Measurements from ENCODE around the gene ACER3. TPM values are rescaled to one million over a fixed set of nuclear protein-coding genes. Genes with fewer than 3 reads are reported as not detected.

ACER3 gene
- polyA plus RNA-seq, 1 experiment = 11.2 TPM

DNA sequence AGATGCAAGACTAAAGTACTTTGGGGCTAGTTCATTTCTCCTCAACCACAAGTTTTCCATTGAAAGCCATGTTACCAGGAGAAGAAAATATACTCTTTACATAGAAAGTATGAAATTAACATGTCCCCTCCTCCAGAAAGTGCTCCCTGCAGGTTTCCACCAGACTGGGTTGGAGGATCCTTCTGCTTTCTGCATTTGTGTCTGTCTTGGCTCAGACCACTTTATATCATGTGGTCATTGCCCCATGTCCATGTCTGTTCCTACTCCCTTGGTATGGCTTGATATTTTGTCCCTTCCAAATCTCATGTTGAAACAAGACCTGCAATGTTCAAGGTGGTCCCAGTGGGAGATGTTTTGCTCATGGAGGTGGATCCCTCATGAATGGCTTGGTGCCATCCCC is 28.4 kb upstream of the ACER3 start:
- peaks cover 35% of the 10 kb centered on the region for H3K27me3 ChIP-seq (ENCODE audit: control insufficient read depth, insufficient read depth, low read length)
- H3K4me3 ChIP-seq (ENCODE audit: low read depth, low read length) = no peak overlapping the region
- ChIA-PET CTCF (no interaction called here), POLR2A (no interaction called here)
- TF ChIP-seq, protein P1, sequence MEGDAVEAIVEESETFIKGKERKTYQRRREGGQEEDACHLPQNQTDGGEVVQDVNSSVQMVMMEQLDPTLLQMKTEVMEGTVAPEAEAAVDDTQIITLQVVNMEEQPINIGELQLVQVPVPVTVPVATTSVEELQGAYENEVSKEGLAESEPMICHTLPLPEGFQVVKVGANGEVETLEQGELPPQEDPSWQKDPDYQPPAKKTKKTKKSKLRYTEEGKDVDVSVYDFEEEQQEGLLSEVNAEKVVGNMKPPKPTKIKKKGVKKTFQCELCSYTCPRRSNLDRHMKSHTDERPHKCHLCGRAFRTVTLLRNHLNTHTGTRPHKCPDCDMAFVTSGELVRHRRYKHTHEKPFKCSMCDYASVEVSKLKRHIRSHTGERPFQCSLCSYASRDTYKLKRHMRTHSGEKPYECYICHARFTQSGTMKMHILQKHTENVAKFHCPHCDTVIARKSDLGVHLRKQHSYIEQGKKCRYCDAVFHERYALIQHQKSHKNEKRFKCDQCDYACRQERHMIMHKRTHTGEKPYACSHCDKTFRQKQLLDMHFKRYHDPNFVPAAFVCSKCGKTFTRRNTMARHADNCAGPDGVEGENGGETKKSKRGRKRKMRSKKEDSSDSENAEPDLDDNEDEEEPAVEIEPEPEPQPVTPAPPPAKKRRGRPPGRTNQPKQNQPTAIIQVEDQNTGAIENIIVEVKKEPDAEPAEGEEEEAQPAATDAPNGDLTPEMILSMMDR (IDR thresholded peaks at IDR 0.05; ENCODE audit: low read depth, low read length) = no peak
- DNase-seq (ENCODE audit: low read depth, low spot score) = no peak
- H3K9me3 ChIP-seq (ENCODE audit: control insufficient read depth, insufficient read depth, low read length) = no peaks in the 10 kb centered on the region
- no peak overlapping the region for H3K27ac ChIP-seq (ENCODE audit: low read depth, low read length)

DNA sequence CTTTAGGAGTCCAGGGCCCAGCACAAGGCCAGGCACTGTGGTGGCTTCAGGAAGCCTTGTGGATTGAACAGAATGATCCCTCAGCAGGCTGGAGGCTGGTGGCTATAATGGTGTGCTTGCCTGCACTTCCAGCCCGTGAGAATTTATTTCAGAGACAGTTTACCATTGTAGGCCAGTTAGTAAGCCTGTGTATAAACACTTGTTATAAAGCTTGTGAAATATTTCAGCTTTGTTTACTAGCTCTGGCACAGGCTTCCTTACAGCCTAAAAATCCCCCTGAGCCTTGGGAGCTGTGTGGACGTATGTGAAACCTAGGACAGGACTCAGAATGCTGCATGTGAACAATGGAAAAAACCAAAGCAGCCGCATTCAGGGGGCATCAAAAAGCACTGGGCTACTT is 26.6 kb upstream of the ACER3 start:
- TF ChIP-seq, protein P1 (IDR thresholded peaks at IDR 0.05; ENCODE audit: low read depth, low read length) = no peak
- Histone ChIP-seq H3K4me3 (ENCODE audit: low read depth, low read length) (no peak overlapping the region), H3K9me3 (ENCODE audit: control insufficient read depth, insufficient read depth, low read length) (no peaks in the 10 kb centered on the region), H3K27me3 (ENCODE audit: control insufficient read depth, insufficient read depth, low read length) (peaks cover 50% of the 10 kb centered on the region), H3K27ac (ENCODE audit: low read depth, low read length) (no peak overlapping the region)
- POLR2A ChIA-PET = no interaction called here
- peak; percentile 18 for DNase-seq (ENCODE audit: low read depth, low spot score)
- CTCF ChIA-PET = interaction anchor here (0.8 to 3.0 kb wide), 5 partner anchors 25 to 113 kb away, joined by 3 to 9 read pairs (median 5); no protein-coding TSS in a partner anchor

DNA sequence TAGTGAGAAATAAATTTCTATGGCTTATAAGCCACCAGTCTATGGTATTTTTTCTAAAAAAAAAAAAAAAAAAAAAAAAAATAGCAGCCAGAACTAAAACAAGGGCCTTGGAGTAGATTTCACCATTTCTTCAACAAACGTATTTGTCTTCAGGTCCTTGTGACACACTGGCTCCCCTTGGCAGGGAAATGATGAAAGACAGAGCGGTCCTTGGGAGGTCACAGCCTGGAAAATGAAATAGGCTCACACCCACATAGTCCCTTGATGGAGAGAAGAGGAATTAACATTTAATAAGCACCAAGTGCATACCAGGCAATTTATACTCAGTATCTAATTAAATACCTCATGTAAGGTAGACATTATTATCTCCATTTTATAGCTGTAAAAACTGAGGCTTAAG is 25.7 kb upstream of the ACER3 start:
- H3K9me3 ChIP-seq (ENCODE audit: control insufficient read depth, insufficient read depth, low read length) = no peaks in the 10 kb centered on the region
- CTCF ChIA-PET = interaction anchor here (0.8 to 3.0 kb wide), 6 partner anchors 26 to 113 kb away, joined by 3 to 9 read pairs (median 6); no protein-coding TSS in a partner anchor
- DNase-seq (ENCODE audit: low read depth, low spot score) = no peak
- no peak overlapping the region for H3K27ac ChIP-seq (ENCODE audit: low read depth, low read length)
- TF ChIP-seq, protein P1 (IDR thresholded peaks at IDR 0.05; ENCODE audit: low read depth, low read length) = no peak
- peaks cover 51% of the 10 kb centered on the region for H3K27me3 ChIP-seq (ENCODE audit: control insufficient read depth, insufficient read depth, low read length)
- no peak overlapping the region for H3K4me3 ChIP-seq (ENCODE audit: low read depth, low read length)
- POLR2A ChIA-PET = no interaction called here

DNA sequence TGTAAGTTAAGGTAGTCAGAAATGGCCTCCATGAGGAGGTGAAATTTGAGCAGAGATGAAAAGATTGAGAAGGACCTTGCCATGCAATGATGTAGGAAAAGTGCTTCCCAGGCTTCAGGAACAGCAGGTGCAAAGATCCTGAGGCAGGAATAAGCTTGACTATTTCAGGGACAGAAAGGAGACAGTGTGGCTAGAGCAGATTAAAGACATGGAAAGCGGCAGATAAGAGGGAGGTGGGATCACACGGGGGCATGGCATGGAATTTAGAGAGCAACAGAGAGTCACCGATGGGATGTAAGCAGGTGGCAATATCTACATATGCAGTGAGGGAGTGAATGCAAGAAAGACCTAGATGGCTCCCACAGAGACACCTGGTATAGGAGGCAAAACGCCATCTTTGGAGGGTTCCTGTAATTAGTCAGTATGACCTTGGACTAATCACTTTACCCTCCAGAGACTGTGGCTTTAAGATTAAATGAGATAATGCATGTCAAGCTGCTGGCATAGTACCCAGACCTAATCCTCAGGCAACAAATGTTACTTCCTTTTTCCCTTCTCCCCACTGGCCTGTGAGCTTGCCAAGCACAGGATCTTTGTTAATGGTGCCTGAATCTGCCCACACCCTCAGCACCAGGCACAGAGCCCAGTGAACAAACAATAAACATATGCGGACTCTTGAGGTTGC is 24.6 kb upstream of the ACER3 start:
- H3K27ac ChIP-seq (ENCODE audit: low read depth, low read length) = no peak overlapping the region
- no peaks in the 10 kb centered on the region for H3K9me3 ChIP-seq (ENCODE audit: control insufficient read depth, insufficient read depth, low read length)
- DNase-seq (ENCODE audit: low read depth, low spot score) = peak; percentile 51
- H3K27me3 ChIP-seq (ENCODE audit: control insufficient read depth, insufficient read depth, low read length) = peaks cover 51% of the 10 kb centered on the region
- H3K4me3 ChIP-seq (ENCODE audit: low read depth, low read length) = no peak overlapping the region
- TF ChIP-seq, protein P1 (IDR thresholded peaks at IDR 0.05; ENCODE audit: low read depth, low read length) = no peak
- CTCF ChIA-PET = interaction anchor here (0.6 to 3.0 kb wide), 5 partner anchors 29 to 116 kb away, joined by 3 to 9 read pairs (median 6); no protein-coding TSS in a partner anchor
- POLR2A ChIA-PET = no interaction called here

DNA sequence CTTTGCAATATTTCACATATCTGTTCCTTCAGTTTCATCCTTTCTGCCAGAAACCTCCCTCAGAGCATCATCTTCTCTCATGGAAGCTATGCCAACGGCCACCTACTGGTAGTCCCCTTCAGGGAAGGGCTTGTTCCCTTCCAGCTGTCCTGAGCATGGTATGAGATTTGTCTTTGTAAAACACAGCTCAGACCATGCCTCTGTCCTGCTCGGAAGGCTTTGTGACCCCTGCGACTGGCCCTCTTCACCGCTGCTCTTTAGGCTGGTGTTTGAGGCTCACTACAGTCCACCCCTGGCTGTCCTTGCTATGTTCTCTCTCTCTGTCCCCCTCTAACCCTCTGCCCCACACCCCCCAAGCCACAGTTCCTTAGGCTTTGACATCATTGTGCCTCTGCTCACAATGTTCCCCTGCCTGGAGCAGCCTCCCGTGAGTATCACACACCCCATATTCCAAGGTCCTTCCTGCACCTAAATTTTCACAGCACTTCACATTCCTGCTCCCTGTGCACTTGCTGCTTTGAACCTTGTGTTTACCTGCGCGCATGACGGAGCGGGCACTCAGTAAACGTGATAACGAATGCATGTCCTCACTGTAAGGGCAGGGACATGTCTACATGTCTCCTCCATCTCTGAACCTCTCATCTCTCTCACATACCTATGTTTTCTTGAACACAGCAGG is 24.0 kb upstream of the ACER3 start:
- Histone ChIP-seq H3K27me3 (ENCODE audit: control insufficient read depth, insufficient read depth, low read length) (peaks cover 56% of the 10 kb centered on the region), H3K27ac (ENCODE audit: low read depth, low read length) (no peak overlapping the region), H3K9me3 (ENCODE audit: control insufficient read depth, insufficient read depth, low read length) (no peaks in the 10 kb centered on the region), H3K4me3 (ENCODE audit: low read depth, low read length) (no peak overlapping the region)
- no peak for DNase-seq (ENCODE audit: low read depth, low spot score)
- ChIA-PET CTCF (interaction anchor here (0.6 to 2.0 kb wide), 3 partner anchors 36 to 117 kb away, joined by 3 to 6 read pairs (median 4); no protein-coding TSS in a partner anchor), POLR2A (no interaction called here)
- TF ChIP-seq, protein P1 (IDR thresholded peaks at IDR 0.05; ENCODE audit: low read depth, low read length) = peak; percentile 29; the same call in 1 of the 2 replicates
